GM12878 (cell line): ENCODE results near the gene ZG16B. TPM values are rescaled to one million over a fixed set of nuclear protein-coding genes. Genes with fewer than 3 reads are reported as not detected.

Experiments
- ATAC-seq: fragments of 200-7000 bp; cut with Tn5 transposase; 3 replicates; pipeline ENCODE4 v1.9.1; 2020; ENCODE audit warnings: mild to moderate bottlenecking, moderate library complexity
- BruUV-seq: library from RNA; stranded (reverse); fragments of 400-500 nt; replicated peaks from 2 replicates; lab custom pipeline; 2021; lab: Mats Ljungman, UMichigan
- CTCF ChIA-PET: fragments of 300-600 bp; sonication (Branson Sonifier 250); formaldehyde crosslinking; extraction: SDS; loops from one replicate; lab custom pipeline; 2021; ENCODE audit warnings: inconsistent platforms; lab: Yijun Ruan, JAX
- POLR2A ChIA-PET: fragments of 350-600 bp; formaldehyde crosslinking; extraction: SDS; loops from one replicate; lab custom pipeline; 2021; ENCODE audit warnings: inconsistent platforms; lab: Charles Lee
- RAD21 ChIA-PET: fragments of 300-600 bp; sonication (Branson Sonifier 250); formaldehyde crosslinking; loops from one replicate; lab custom pipeline; 2023; ENCODE audit warnings: antibody characterized with exemption; ENCODE audit not compliant: unreplicated experiment; lab: Charles Lee
- SMC1A ChIA-PET: fragments of 300-600 bp; sonication (Branson Sonifier 250); formaldehyde crosslinking; loops from one replicate; lab custom pipeline; 2023; ENCODE audit not compliant: unreplicated experiment, uncharacterized antibody; lab: Charles Lee
- DNase-seq: peaks from one replicate; pipeline ENCODE4 v3.0.0-alpha.2; 2011; ENCODE audit warnings: low read depth, low spot score
- FAIRE-seq: peaks from 3 replicates; lab custom pipeline; 2011; peaks lifted over from hg19 to GRCh38; lab: Jason Lieb, UNC
- H2AFZ ChIP-seq: 2 replicates; pipeline ENCODE4 v1.6.0; 2011; ENCODE audit warnings: low read depth, low read length, control low read depth; ENCODE audit not compliant: control insufficient read depth
- H3K27ac ChIP-seq: 2 replicates; pipeline ENCODE4 v1.5.1; 2011; ENCODE audit warnings: control low read depth; ENCODE audit not compliant: control insufficient read depth, insufficient read depth
- H3K27me3 ChIP-seq, 2 experiments: replicated peaks in 1 of 2; 2 replicates each; pipeline versions ENCODE4 v1.6.0 to v1.6.1; 2011; ENCODE audit warnings: low read length in 1 of 2; ENCODE audit not compliant: control insufficient read depth in 2 of 2, insufficient read depth in 2 of 2
- H3K36me3 ChIP-seq, 2 experiments: 2 replicates each; pipeline ENCODE4 v1.5.1; 2011; ENCODE audit warnings: low read length in 1 of 2; ENCODE audit not compliant: control insufficient read depth in 2 of 2, insufficient read depth in 2 of 2
- H3K4me1 ChIP-seq: 2 replicates; pipeline ENCODE4 v1.6.1; 2011; ENCODE audit warnings: mild to moderate bottlenecking, low read length, moderate library complexity, mixed read lengths; ENCODE audit not compliant: control insufficient read depth, insufficient read depth
- H3K4me2 ChIP-seq: 2 replicates; pipeline ENCODE4 v1.6.0; 2011; ENCODE audit warnings: control low read depth; ENCODE audit not compliant: control insufficient read depth, insufficient read depth
- H3K4me3 ChIP-seq: fragments of 200-600 bp; sonication (generic); 2 replicates; pipeline ENCODE4 v1.5.1; 2016
- H3K79me2 ChIP-seq: 2 replicates; pipeline ENCODE4 v1.6.0; 2011; ENCODE audit warnings: low read length; ENCODE audit not compliant: control insufficient read depth, insufficient read depth
- H3K9ac ChIP-seq: 2 replicates; pipeline ENCODE4 v1.8.0; 2011; ENCODE audit warnings: low read length, control low read depth, mixed read lengths; ENCODE audit not compliant: control insufficient read depth, insufficient read depth
- H3K9me3 ChIP-seq: replicated peaks from 3 replicates; pipeline ENCODE4 v1.5.1; 2011; ENCODE audit warnings: mild to moderate bottlenecking, low read length; ENCODE audit not compliant: control insufficient read depth, insufficient read depth
- H4K20me1 ChIP-seq: 2 replicates; pipeline ENCODE4 v1.6.0; 2011; ENCODE audit not compliant: control insufficient read depth, insufficient read depth
- BCL11A ChIP-seq: IDR thresholded peaks from 2 replicates; pipeline ENCODE4 v1.6.1; 2011; ENCODE audit warnings: low read depth, low read length
- CREB1 ChIP-seq: IDR thresholded peaks from 2 replicates; pipeline ENCODE4 v1.6.1; 2012; ENCODE audit warnings: low read depth, mild to moderate bottlenecking, inconsistent platforms
- E2F4 ChIP-seq: IDR thresholded peaks from 2 replicates; pipeline ENCODE4 v1.6.1; 2012; ENCODE audit warnings: low read depth, low read length, improper control_type of control experiment
- ESRRA ChIP-seq: IDR thresholded peaks from 2 replicates; pipeline ENCODE4 v1.6.1; 2012; ENCODE audit warnings: mild to moderate bottlenecking, low read length, improper control_type of control experiment
- IRF4 ChIP-seq: IDR thresholded peaks from 2 replicates; pipeline ENCODE4 v1.6.1; 2011; ENCODE audit warnings: low read depth, low read length
- NFIC ChIP-seq: IDR thresholded peaks from 2 replicates; pipeline ENCODE4 v1.6.1; 2012; ENCODE audit warnings: low read depth, mild to moderate bottlenecking, inconsistent platforms, low read length, moderate library complexity
- NR2C1 ChIP-seq: fragments of 450-650 bp; IDR thresholded peaks from 2 replicates; pipeline ENCODE4 v1.6.1; 2017; ENCODE audit warnings: antibody characterized with exemption, mild to moderate bottlenecking, moderate library complexity
- PAX5 ChIP-seq: IDR thresholded peaks from 2 replicates; pipeline ENCODE4 v1.6.1; 2011; ENCODE audit warnings: low read depth, low read length, borderline replicate concordance
- POU2F2 ChIP-seq: IDR thresholded peaks from 3 replicates; pipeline ENCODE4 v1.6.1; 2011; ENCODE audit warnings: low read depth, mild to moderate bottlenecking, low read length, borderline replicate concordance
- RBBP5 ChIP-seq: fragments of 200-600 bp; sonication (generic); conservative IDR thresholded peaks from 2 replicates; pipeline ENCODE4 v1.6.1; 2016
- SRF ChIP-seq, 2 experiments: IDR thresholded peaks; 2 replicates each; pipeline ENCODE4 v1.6.1; 2011; ENCODE audit warnings: low read depth in 2 of 2, low read length in 2 of 2, mild to moderate bottlenecking in 1 of 2, moderate library complexity in 1 of 2
- ZBTB4 ChIP-seq: fragments of 450-650 bp; formaldehyde crosslinking; IDR thresholded peaks from 2 replicates; pipeline ENCODE4 v1.4.0; 2022; ENCODE audit warnings: mild to moderate bottlenecking, moderate library complexity
- ZNF207 ChIP-seq: fragments of 450-650 bp; IDR thresholded peaks from 2 replicates; pipeline ENCODE4 v1.6.1; 2014; ENCODE audit warnings: antibody characterized with exemption, mild to moderate bottlenecking, borderline replicate concordance
- ZNF274 ChIP-seq: IDR thresholded peaks from one replicate; pipeline ENCODE4 v1.8.0; 2011; ENCODE audit not compliant: insufficient read length, insufficient read depth
- ZZZ3 ChIP-seq: IDR thresholded peaks from 2 replicates; pipeline ENCODE4 v1.6.1; 2011; ENCODE audit warnings: low read depth; ENCODE audit not compliant: control insufficient read depth, insufficient read length
- WGBS: methylation state at CpG from one replicate; pipeline ENCODE4 v1.1.6; 2016; ENCODE audit warnings: low lambda C conversion rate; ENCODE audit not compliant: insufficient replicate concordance, insufficient coverage; ENCODE audit errors: missing lambda C conversion rate; 5-methylcytosine and 5-hydroxymethylcytosine counted together
- in situ Hi-C: fragments of 300-500 bp; cut with MboI; formaldehyde crosslinking; loops from 9 replicates; pipeline ENCODE4 v1.14.3; 2018; ENCODE audit warnings: mixed read lengths
- intact Hi-C: fragments of 100-400 bp; cut with micrococcal nuclease; formaldehyde crosslinking; loops from one replicate; pipeline ENCODE4 v1.14.2; 2022; ENCODE audit not compliant: unreplicated experiment
- polyA plus RNA-seq, 11 experiments: library from polyadenylated mRNA; depleted of rRNA in 4 of 11; unstranded in 6 of 11; stranded (reverse) in 5 of 11; fragments of >200 nt; fragmentation: Nextera tagmentation in 4 of 11; fragmentation: Illumina TruSeq in 1 of 11; extraction: Ambion mirVana in 4 of 11; extraction: Trizol in 1 of 11; gene quantifications; 1 replicate in 1 of 11; 2 replicates in 10 of 11; pipeline versions ENCODE4 v1.2.1 to v1.2.3, GENCODE V29; 2011 to 2016; ENCODE audit warnings: inconsistent platforms in 2 of 11, missing spikeins in 2 of 11, low read depth in 1 of 11
- total RNA-seq, 4 experiments: library from RNA; depleted of rRNA in 3 of 4; stranded (reverse); fragments of >200 nt in 3 of 4; fragmentation: Illumina TruSeq in 1 of 4; extraction: Trizol in 1 of 4; gene quantifications; 2 replicates each; pipeline versions ENCODE4 v1.2.1 to v1.2.3, GENCODE V29; 2013 to 2021
- TF ChIP-seq, protein P1 (sequence below): IDR thresholded peaks from 2 replicates; pipeline ENCODE4 v1.6.1; 2011; ENCODE audit warnings: low read depth, low read length, improper control_type of control experiment, borderline replicate concordance

The ZG16B gene
- total and polyA plus RNA-seq, 10 of the 15 experiments (the other 5 are each of a cell fraction or from before 2014, with no cell fraction given): 1.00 to 11.6 (median 5.8) TPM

GRCh38 chr16:2852003-2852730 is 22.1 kb downstream of the ZG16B start:
- Histone ChIP-seq H2AFZ (no peak overlapping the region), H3K4me3 (no peak overlapping the region), H3K9ac (no peak overlapping the region), H3K27me3 (no peaks in the 10 kb centered on the region), H3K4me1 (no peaks in the 10 kb centered on the region), H3K9me3 (peaks cover 3% of the 10 kb centered on the region; the same call in 2 of the 3 replicates), H3K79me2 (no peaks in the 10 kb centered on the region), H4K20me1 (no peaks in the 10 kb centered on the region), H3K4me2 (no peak overlapping the region), H3K36me3 (no peaks in the 10 kb centered on the region), H3K27ac (no peak overlapping the region)
- in situ Hi-C loops (no loop called here), intact Hi-C loops (loop anchor here (10.0 kb wide), 1 partner anchor 47 kb away; no protein-coding TSS in a partner anchor)
- no TSS peak for BruUV-seq
- POLR2A ChIA-PET: no interaction called here
- ATAC-seq (no peak), DNase-seq (no peak), FAIRE-seq (no peak)
- SMC1A ChIA-PET: no interaction called here
- WGBS: 54% methylated on average over 16 of the region's 16 CpGs
- CTCF ChIA-PET: no interaction called here
- no peak for TF ChIP-seq RBBP5
- TF ChIP-seq ESRRA: no peak
- TF ChIP-seq POU2F2: no peak
- no peak for TF ChIP-seq NFIC
- TF ChIP-seq NR2C1: no peak
- TF ChIP-seq CREB1: no peak
- TF ChIP-seq ZBTB4 (CRISPR knock-in tag): no peak
- TF ChIP-seq E2F4: no peak
- no peak for TF ChIP-seq ZZZ3
- no peak for TF ChIP-seq IRF4
- TF ChIP-seq ZNF207: no peak
- no peak for TF ChIP-seq ZNF274
- TF ChIP-seq BCL11A: no peak
- TF ChIP-seq, protein P1, sequence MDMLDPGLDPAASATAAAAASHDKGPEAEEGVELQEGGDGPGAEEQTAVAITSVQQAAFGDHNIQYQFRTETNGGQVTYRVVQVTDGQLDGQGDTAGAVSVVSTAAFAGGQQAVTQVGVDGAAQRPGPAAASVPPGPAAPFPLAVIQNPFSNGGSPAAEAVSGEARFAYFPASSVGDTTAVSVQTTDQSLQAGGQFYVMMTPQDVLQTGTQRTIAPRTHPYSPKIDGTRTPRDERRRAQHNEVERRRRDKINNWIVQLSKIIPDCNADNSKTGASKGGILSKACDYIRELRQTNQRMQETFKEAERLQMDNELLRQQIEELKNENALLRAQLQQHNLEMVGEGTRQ: no peak
- TF ChIP-seq SRF (IDR thresholded peaks at IDR 0.05; ENCODE audit: low read depth in 2 of 2, low read length in 2 of 2): no peak
- TF ChIP-seq PAX5: no peak
- RAD21 ChIA-PET: no interaction called here
